Measurements from ENCODE around the gene BMPER.

Gene BMPER

DNA sequence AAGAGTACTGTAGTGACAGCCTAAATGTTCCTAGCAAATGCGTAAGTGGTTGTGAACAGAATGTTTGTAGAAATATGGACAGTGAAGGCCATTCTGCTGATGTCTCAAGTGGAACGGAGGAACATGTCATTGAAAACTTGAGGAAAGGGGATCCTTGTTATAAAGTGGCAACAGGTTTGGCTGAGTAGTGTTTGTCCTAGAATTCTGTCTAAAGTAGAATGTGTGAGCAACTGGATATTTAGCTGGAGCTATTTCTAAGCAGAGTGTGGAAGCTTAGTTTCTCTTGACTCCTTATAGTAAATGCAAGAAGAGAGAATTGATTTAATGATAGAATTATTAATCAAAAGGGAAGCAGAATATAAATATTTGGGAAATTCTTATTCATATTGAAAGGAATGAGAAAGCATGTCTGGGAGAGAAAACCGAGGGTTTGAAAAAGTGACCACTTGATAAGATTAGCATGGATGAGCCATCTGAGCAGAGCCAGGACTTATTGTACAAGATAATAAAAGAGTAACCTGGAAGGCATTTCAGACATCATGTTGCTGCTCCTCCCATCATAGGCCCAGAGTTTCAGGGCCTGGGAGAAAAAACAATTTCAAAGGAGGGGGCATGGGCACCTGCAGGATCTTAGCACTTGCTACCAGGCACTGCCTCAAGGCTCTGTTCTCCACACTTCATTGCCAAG lies 276.1 kb downstream of the BMPER start:
- no peak for TF ChIP-seq SIN3A (IDR thresholded peaks at IDR 0.05; ENCODE audit: borderline replicate concordance, insufficient read depth, low read length)
- TF ChIP-seq, protein P1, sequence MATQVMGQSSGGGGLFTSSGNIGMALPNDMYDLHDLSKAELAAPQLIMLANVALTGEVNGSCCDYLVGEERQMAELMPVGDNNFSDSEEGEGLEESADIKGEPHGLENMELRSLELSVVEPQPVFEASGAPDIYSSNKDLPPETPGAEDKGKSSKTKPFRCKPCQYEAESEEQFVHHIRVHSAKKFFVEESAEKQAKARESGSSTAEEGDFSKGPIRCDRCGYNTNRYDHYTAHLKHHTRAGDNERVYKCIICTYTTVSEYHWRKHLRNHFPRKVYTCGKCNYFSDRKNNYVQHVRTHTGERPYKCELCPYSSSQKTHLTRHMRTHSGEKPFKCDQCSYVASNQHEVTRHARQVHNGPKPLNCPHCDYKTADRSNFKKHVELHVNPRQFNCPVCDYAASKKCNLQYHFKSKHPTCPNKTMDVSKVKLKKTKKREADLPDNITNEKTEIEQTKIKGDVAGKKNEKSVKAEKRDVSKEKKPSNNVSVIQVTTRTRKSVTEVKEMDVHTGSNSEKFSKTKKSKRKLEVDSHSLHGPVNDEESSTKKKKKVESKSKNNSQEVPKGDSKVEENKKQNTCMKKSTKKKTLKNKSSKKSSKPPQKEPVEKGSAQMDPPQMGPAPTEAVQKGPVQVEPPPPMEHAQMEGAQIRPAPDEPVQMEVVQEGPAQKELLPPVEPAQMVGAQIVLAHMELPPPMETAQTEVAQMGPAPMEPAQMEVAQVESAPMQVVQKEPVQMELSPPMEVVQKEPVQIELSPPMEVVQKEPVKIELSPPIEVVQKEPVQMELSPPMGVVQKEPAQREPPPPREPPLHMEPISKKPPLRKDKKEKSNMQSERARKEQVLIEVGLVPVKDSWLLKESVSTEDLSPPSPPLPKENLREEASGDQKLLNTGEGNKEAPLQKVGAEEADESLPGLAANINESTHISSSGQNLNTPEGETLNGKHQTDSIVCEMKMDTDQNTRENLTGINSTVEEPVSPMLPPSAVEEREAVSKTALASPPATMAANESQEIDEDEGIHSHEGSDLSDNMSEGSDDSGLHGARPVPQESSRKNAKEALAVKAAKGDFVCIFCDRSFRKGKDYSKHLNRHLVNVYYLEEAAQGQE (IDR thresholded peaks at IDR 0.05; ENCODE audit: insufficient read depth in 1 of 2, low read depth in 2 of 2, low read length in 2 of 2): no peak

DNA sequence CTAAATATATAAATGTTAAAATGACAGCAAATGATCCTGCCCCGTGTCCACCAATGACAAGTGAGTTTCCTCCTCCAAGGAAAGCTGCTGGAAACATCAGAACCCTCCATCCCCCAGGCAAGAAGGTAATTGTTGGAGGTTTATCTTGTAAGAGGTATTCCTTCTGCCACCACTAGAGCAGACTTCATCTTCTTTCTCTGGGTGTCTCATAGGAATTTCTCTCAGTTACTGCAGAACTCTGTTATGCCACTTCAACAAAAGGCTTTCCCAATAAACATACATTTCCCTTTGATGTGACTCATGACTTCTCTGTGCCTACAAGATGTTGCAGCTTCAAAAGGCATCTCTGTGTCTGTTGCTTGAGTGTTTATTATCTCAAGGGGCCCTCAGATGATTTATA lies 279.1 kb downstream of the BMPER start:
- TF ChIP-seq TAF1 (IDR thresholded peaks at IDR 0.05; ENCODE audit: borderline replicate concordance, insufficient read depth, low read length): no peak
- TF ChIP-seq POLR2AphosphoS5 (IDR thresholded peaks at IDR 0.05; ENCODE audit: low read depth, low read length): no peak
- no peak for TF ChIP-seq FOXP2 (optimal IDR thresholded peaks at IDR 0.05; ENCODE audit: borderline replicate concordance, extremely low read depth, extremely low read length, insufficient read depth)
- TF ChIP-seq SIN3A (IDR thresholded peaks at IDR 0.05; ENCODE audit: borderline replicate concordance, insufficient read depth, low read length): no peak
- TF ChIP-seq, protein P1 (IDR thresholded peaks at IDR 0.05; ENCODE audit: insufficient read depth in 1 of 2, low read depth in 2 of 2, low read length in 2 of 2): no peak

DNA sequence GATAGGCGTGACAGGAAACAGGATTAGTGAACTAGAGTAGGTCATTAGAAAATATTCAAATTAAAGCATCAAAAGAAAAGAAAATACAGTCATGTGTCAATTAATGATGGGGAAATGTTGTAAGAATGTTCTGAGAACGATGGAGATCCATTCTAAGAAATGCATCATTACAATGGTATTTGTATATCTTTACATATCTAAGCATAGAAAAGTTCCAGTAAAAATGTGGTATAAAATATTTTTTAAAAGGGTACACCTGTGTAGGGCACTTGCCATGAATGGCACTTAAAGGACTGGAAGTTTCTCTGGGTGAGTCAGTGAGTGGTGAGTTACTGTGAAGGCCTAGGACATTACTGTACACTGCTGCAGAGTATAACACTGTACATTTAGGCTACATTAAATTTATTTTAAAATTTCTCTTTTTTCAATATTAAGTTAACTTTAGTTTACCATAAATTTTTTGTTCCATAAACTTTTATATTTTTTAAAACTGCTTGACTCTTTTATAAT lies 282.5 kb downstream of the BMPER start:
- no peak for TF ChIP-seq FOXP2 (optimal IDR thresholded peaks at IDR 0.05; ENCODE audit: borderline replicate concordance, extremely low read depth, extremely low read length, insufficient read depth)
- TF ChIP-seq, protein P1 (IDR thresholded peaks at IDR 0.05; ENCODE audit: insufficient read depth in 1 of 2, low read depth in 2 of 2, low read length in 2 of 2): no peak
- TF ChIP-seq TAF1 (IDR thresholded peaks at IDR 0.05; ENCODE audit: borderline replicate concordance, insufficient read depth, low read length): no peak
- no peak for TF ChIP-seq POLR2AphosphoS5 (IDR thresholded peaks at IDR 0.05; ENCODE audit: low read depth, low read length)
- TF ChIP-seq SIN3A (IDR thresholded peaks at IDR 0.05; ENCODE audit: borderline replicate concordance, insufficient read depth, low read length): no peak

DNA sequence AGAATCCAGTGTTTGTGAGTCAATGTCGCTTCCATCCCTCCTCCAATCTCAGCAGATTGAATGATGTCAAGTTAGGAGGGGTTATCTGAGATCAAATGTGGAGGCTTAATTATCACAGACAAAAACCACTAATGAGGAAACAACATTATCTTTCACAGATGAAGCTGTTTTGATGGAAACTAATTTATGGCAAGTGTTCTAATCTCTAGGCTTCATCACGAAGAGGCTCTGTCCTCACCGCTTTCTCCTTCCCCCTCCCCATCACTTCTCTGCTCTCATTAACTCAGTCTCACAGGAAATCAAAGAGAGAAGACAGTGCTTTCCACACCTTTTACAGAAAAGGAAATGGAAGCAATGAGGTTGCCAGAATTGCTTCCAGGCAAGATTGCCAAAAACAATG lies 283.7 kb downstream of the BMPER start:
- no peak for TF ChIP-seq SIN3A (IDR thresholded peaks at IDR 0.05; ENCODE audit: borderline replicate concordance, insufficient read depth, low read length)
- no peak for TF ChIP-seq POLR2AphosphoS5 (IDR thresholded peaks at IDR 0.05; ENCODE audit: low read depth, low read length)
- TF ChIP-seq TAF1 (IDR thresholded peaks at IDR 0.05; ENCODE audit: borderline replicate concordance, insufficient read depth, low read length): no peak
- no peak for TF ChIP-seq FOXP2 (optimal IDR thresholded peaks at IDR 0.05; ENCODE audit: borderline replicate concordance, extremely low read depth, extremely low read length, insufficient read depth)
- TF ChIP-seq, protein P1 (IDR thresholded peaks at IDR 0.05; ENCODE audit: insufficient read depth in 1 of 2, low read depth in 2 of 2, low read length in 2 of 2): no peak
